Neural progenitor cell (in vitro differentiated cells): ENCODE results near the gene GTPBP3. TPM values are rescaled to one million over a fixed set of nuclear protein-coding genes. Genes with fewer than 3 reads are reported as not detected.
A peak's percentile ranks its signal among the peaks of the same experiment; 100 is the strongest.

ENCODE experiments used
- DNase-seq: peaks from one replicate; pipeline ENCODE4 v3.0.0-alpha.2; 2016; ENCODE audit warnings: low spot score
- H2AFZ ChIP-seq: fragments of 200-600 bp; sonication (generic); replicated peaks from 2 replicates; pipeline ENCODE4 v1.6.1; 2016; ENCODE audit warnings: antibody characterized with exemption
- H3F3A ChIP-seq: fragments of 200-600 bp; sonication (generic); 2 replicates; pipeline ENCODE4 v1.6.1; 2016; ENCODE audit warnings: antibody characterized with exemption, low read depth
- H3K27ac ChIP-seq: fragments of 200-600 bp; sonication (generic); 2 replicates; pipeline ENCODE4 v1.5.1; 2016; ENCODE audit warnings: mild to moderate bottlenecking
- H3K27me3 ChIP-seq: fragments of 200-600 bp; sonication (generic); 2 replicates; pipeline ENCODE4 v1.6.1; 2016; ENCODE audit warnings: mild to moderate bottlenecking, moderate library complexity
- H3K36me3 ChIP-seq: fragments of 200-600 bp; sonication (generic); 2 replicates; pipeline ENCODE4 v1.5.1; 2016
- H3K4me1 ChIP-seq: fragments of 200-600 bp; sonication (generic); 2 replicates; pipeline ENCODE4 v1.6.1; 2016; ENCODE audit warnings: mixed run types
- H3K4me2 ChIP-seq: fragments of 200-600 bp; sonication (generic); 2 replicates; pipeline ENCODE4 v1.6.1; 2016
- H3K4me3 ChIP-seq: fragments of 200-600 bp; sonication (generic); 2 replicates; pipeline ENCODE4 v1.5.1; 2016
- H3K79me2 ChIP-seq: fragments of 200-600 bp; sonication (generic); 2 replicates; pipeline ENCODE4 v1.6.1; 2016; ENCODE audit warnings: low read depth
- H3K9ac ChIP-seq: fragments of 200-600 bp; sonication (generic); 2 replicates; pipeline ENCODE4 v1.6.1; 2016
- H3K9me3 ChIP-seq: fragments of 200-600 bp; sonication (generic); 2 replicates; pipeline ENCODE4 v1.5.1; 2016; ENCODE audit warnings: low read depth
- H4K20me1 ChIP-seq: fragments of 200-600 bp; sonication (generic); 2 replicates; pipeline ENCODE4 v1.6.1; 2016; ENCODE audit warnings: low read depth
- H3K27ac Mint-ChIP-seq: 3 replicates; pipeline ENCODE4 v1.8.0; 2021; ENCODE audit warnings: mixed read lengths
- H3K27me3 Mint-ChIP-seq: 2 replicates; pipeline ENCODE4 v1.8.0; 2022; ENCODE audit warnings: low read depth, mild to moderate bottlenecking, inconsistent platforms, moderate library complexity, mixed read lengths; ENCODE audit not compliant: insufficient read depth
- H3K36me3 Mint-ChIP-seq: 3 replicates; pipeline ENCODE4 v1.8.0; 2021; ENCODE audit warnings: mixed read lengths
- H3K4me1 Mint-ChIP-seq: 3 replicates; pipeline ENCODE4 v1.8.0; 2021; ENCODE audit warnings: mixed read lengths
- H3K4me3 Mint-ChIP-seq: 3 replicates; pipeline ENCODE4 v1.8.0; 2021; ENCODE audit warnings: mild to moderate bottlenecking, moderate library complexity, mixed read lengths
- H3K9me3 Mint-ChIP-seq: 3 replicates; pipeline ENCODE4 v1.8.0; 2020; ENCODE audit warnings: mixed read lengths
- EZH2 ChIP-seq: fragments of 200-600 bp; sonication (generic); IDR thresholded peaks from 2 replicates; pipeline ENCODE4 v1.6.1; 2017; ENCODE audit warnings: antibody characterized with exemption, mild to moderate bottlenecking, moderate library complexity
- EZH2phosphoT487 ChIP-seq: fragments of 200-600 bp; sonication (generic); IDR thresholded peaks from 2 replicates; pipeline ENCODE4 v1.6.1; 2017; ENCODE audit warnings: antibody characterized with exemption
- total RNA-seq: library from RNA; depleted of rRNA; stranded (reverse); fragments of >200 nt; gene quantifications from 2 replicates; pipeline ENCODE4 v1.2.3, GENCODE V29; 2015; ENCODE audit warnings: low replicate concordance
- TF ChIP-seq, protein P1 (sequence below): fragments of 200-600 bp; sonication (generic); IDR thresholded peaks from 2 replicates; pipeline ENCODE4 v1.5.1; 2017; ENCODE audit warnings: antibody characterized with exemption, mild to moderate bottlenecking

The GTPBP3 gene
- total RNA-seq, 1 donor from 2014 or later, result 13.2 TPM

DNA sequence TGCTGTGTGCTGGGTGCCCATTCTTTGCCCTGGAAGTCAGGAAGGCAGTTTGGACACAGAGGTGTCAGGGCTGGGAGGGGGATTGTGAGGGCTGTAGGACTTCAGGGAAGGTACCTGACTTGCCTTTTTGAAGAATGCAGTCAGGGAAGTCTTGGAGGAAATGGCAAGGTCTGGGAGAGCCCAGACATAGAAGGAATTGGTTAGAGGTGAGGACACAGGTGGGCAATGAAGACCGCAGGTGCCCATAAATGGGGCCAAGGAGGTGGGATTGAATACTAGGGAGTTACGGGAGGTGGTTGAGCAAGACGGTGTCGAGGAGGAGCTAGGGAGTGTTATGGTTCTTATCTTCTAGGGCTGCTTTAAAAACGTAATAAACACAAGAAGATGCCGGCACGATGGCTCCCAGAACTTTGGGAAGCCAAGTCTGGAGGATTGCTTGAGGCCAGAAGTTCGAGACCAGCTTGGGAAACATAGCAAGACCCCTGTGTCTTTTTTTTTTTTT lies 29.4 kb upstream of the GTPBP3 start:
- peaks cover 41% of the 10 kb centered on the region for H3K4me1 Mint-ChIP-seq
- no peak overlapping the region for H3K4me3 ChIP-seq
- H3K4me2 ChIP-seq, result no peak overlapping the region
- no peak overlapping the region for H3K27ac Mint-ChIP-seq
- no peak overlapping the region for H2AFZ ChIP-seq
- peak overlapping the region; percentile 91 for H3K4me3 Mint-ChIP-seq
- peaks cover 9% of the 10 kb centered on the region for H3K4me1 ChIP-seq
- H3K36me3 Mint-ChIP-seq, result no peaks in the 10 kb centered on the region
- peaks cover 44% of the 10 kb centered on the region for H3K79me2 ChIP-seq
- H3K36me3 ChIP-seq, result no peaks in the 10 kb centered on the region
- peaks cover 21% of the 10 kb centered on the region for H4K20me1 ChIP-seq
- no peak overlapping the region for H3K9ac ChIP-seq
- TF ChIP-seq, protein P1, sequence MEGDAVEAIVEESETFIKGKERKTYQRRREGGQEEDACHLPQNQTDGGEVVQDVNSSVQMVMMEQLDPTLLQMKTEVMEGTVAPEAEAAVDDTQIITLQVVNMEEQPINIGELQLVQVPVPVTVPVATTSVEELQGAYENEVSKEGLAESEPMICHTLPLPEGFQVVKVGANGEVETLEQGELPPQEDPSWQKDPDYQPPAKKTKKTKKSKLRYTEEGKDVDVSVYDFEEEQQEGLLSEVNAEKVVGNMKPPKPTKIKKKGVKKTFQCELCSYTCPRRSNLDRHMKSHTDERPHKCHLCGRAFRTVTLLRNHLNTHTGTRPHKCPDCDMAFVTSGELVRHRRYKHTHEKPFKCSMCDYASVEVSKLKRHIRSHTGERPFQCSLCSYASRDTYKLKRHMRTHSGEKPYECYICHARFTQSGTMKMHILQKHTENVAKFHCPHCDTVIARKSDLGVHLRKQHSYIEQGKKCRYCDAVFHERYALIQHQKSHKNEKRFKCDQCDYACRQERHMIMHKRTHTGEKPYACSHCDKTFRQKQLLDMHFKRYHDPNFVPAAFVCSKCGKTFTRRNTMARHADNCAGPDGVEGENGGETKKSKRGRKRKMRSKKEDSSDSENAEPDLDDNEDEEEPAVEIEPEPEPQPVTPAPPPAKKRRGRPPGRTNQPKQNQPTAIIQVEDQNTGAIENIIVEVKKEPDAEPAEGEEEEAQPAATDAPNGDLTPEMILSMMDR, result no peak
- TF ChIP-seq EZH2, result no peak
- TF ChIP-seq EZH2phosphoT487, result no peak
- peaks cover 50% of the 10 kb centered on the region for H3F3A ChIP-seq
- no peaks in the 10 kb centered on the region for H3K9me3 ChIP-seq
- no peaks in the 10 kb centered on the region for H3K9me3 Mint-ChIP-seq
- H3K27me3 Mint-ChIP-seq, result peaks cover 7% of the 10 kb centered on the region
- DNase-seq, result no peak
- H3K27me3 ChIP-seq, result no peaks in the 10 kb centered on the region
- no peak overlapping the region for H3K27ac ChIP-seq

DNA sequence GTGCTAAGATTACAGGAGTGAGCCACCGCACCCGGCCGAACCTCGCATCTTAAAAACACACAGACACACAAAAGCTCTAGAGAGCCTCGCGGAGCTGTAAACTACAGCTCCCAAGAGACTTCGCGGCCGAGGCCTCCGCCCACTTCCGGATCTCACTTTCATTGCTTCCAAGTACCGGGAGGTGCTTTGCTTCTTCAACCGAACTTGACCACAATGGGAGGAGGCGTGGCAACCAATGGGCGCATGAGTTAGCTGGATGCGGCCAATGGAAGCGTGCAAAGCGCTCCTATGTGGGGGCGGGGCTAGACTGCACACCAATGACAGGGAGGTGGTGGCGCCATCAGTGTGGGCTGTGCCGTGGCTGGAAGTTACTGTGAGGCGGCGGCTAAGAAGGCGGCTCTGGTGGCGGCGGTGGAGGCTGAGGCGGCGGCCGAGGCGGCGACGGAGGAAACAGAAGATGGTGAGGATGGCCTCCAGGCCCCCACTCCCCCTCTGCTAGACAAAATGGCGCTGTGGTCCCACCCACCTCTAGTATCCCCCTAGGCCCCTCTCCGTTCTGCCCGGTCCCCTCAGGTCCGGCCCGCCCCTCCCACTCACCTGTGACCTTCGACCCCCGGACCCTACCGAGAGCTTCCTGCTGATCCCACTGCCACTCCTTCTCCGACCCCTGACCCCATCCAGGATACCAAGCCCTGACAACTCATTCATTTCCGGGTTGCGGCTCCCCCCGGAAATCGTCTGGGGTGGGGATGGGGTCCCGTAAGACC lies 28.0 kb upstream of the GTPBP3 start, which contains the start of gene DDA1:
Gene DDA1 (plus strand): TSS at position 366 of the 767 bp plus-strand sequence. CDS start 92 bp downstream, at position 458.
- peak within 1 kb of the TSS; percentile 78 for H3K4me2 ChIP-seq
- peak; percentile 100 for DNase-seq

DNA sequence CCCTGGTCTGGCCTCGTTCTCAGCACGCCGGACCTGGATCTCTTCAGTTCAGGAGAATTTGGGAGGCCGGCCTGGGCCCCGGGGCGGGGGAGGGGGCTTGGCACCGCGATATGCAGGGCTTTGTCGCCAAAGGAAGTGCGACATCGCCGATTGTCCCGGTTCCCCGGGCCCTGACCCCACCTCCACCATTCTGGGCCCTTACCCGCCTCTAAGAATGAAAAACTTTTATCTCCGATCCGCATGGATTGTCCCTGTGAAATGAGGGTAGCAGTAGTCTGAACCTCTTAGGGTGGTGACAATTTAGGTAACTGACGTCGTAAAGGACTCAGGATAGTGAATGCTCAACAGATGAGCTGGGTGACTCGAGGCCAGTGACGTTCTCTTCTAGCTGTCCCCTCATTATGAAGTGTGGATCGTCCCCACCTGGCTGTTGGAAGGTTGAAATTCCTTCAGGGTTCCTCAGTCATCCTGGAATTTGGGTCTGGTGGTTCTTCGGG lies 27.3 kb upstream of the GTPBP3 start:
- H3K36me3 ChIP-seq, result no peaks in the 10 kb centered on the region
- H3K9me3 ChIP-seq, result no peaks in the 10 kb centered on the region
- peaks cover 46% of the 10 kb centered on the region for H3K79me2 ChIP-seq
- peak overlapping the region; percentile 93 for H3K4me3 ChIP-seq
- no peak for DNase-seq
- H3K27ac Mint-ChIP-seq, result no peak overlapping the region
- H3K36me3 Mint-ChIP-seq, result no peaks in the 10 kb centered on the region
- H3K9ac ChIP-seq, result peak overlapping the region; percentile 54
- TF ChIP-seq, protein P1, result no peak
- no peak for TF ChIP-seq EZH2phosphoT487
- TF ChIP-seq EZH2, result no peak
- H4K20me1 ChIP-seq, result peaks cover 21% of the 10 kb centered on the region
- peaks cover 7% of the 10 kb centered on the region for H3K27me3 Mint-ChIP-seq
- H3K9me3 Mint-ChIP-seq, result no peaks in the 10 kb centered on the region
- H3K27ac ChIP-seq, result no peak overlapping the region
- no peaks in the 10 kb centered on the region for H3K27me3 ChIP-seq
- H3K4me1 ChIP-seq, result peaks cover 7% of the 10 kb centered on the region
- H3F3A ChIP-seq, result peaks cover 37% of the 10 kb centered on the region
- peak overlapping the region; percentile 78 for H3K4me2 ChIP-seq
- peak overlapping the region; percentile 96 for H3K4me3 Mint-ChIP-seq
- H3K4me1 Mint-ChIP-seq, result peaks cover 26% of the 10 kb centered on the region
- no peak overlapping the region for H2AFZ ChIP-seq

More for the DNA sequence above, 28.0 kb upstream of the GTPBP3 start, which contains the start of gene DDA1:
- H3K79me2 ChIP-seq, result peaks cover 46% of the 10 kb centered on the region
- peak within 1 kb of the TSS; percentile 93 for H3K4me3 ChIP-seq
- Mint-ChIP-seq H3K4me3 (peak within 1 kb of the TSS; percentile 96), H3K27ac (peak within 1 kb of the TSS; percentile 79), H3K27me3 (peaks cover 9% of the 10 kb centered on the region), H3K9me3 (no peaks in the 10 kb centered on the region), H3K36me3 (no peaks in the 10 kb centered on the region), H3K4me1 (peaks cover 32% of the 10 kb centered on the region)
- no peak within 1 kb of the TSS for H3K27ac ChIP-seq
- no peaks in the 10 kb centered on the region for H3K9me3 ChIP-seq
- H3K36me3 ChIP-seq, result no peaks in the 10 kb centered on the region
- peak within 1 kb of the TSS; percentile 74 for H2AFZ ChIP-seq
- peaks cover 43% of the 10 kb centered on the region for H3F3A ChIP-seq
- TF ChIP-seq, protein P1, result no peak
- TF ChIP-seq EZH2phosphoT487 (no peak), EZH2 (no peak)
- H3K9ac ChIP-seq, result peak within 1 kb of the TSS; percentile 54
- H3K27me3 ChIP-seq, result no peaks in the 10 kb centered on the region
- H4K20me1 ChIP-seq, result peaks cover 21% of the 10 kb centered on the region
- peaks cover 7% of the 10 kb centered on the region for H3K4me1 ChIP-seq
